Effector memory CD4-positive, alpha-beta T cell (primary cell): ENCODE measurements around the gene ZP2.

Experiments
- DNase-seq, 3 donors: peaks; one replicate each; pipeline ENCODE4 v3.0.0-alpha.2; 2020
- H3K27ac ChIP-seq: 2 replicates; pipeline ENCODE4 v1.7.0; 2013; ENCODE audit warnings: mild to moderate bottlenecking, low read length, moderate library complexity; ENCODE audit not compliant: insufficient read depth, poor library complexity, severe bottlenecking
- H3K27me3 ChIP-seq: replicated peaks from 2 replicates; pipeline ENCODE4 v1.7.0; 2013; ENCODE audit warnings: mild to moderate bottlenecking, low read length; ENCODE audit not compliant: insufficient read depth, control insufficient read depth, poor library complexity, severe bottlenecking
- H3K36me3 ChIP-seq: 2 replicates; pipeline ENCODE4 v1.7.0; 2013; ENCODE audit warnings: mild to moderate bottlenecking, low read length, moderate library complexity; ENCODE audit not compliant: control insufficient read depth, insufficient read depth
- H3K4me1 ChIP-seq: 2 replicates; pipeline ENCODE4 v1.7.0; 2013; ENCODE audit warnings: low read length, mild to moderate bottlenecking; ENCODE audit not compliant: control insufficient read depth, insufficient read depth, poor library complexity, severe bottlenecking
- H3K4me3 ChIP-seq: 2 replicates; pipeline ENCODE4 v1.7.0; 2013; ENCODE audit warnings: low read length, low read depth, mild to moderate bottlenecking; ENCODE audit not compliant: insufficient read depth, poor library complexity, severe bottlenecking
- H3K9me3 ChIP-seq: 2 replicates; pipeline ENCODE4 v1.7.0; 2013; ENCODE audit warnings: mild to moderate bottlenecking, low read length, moderate library complexity; ENCODE audit not compliant: control insufficient read depth

ZP2 gene

DNA sequence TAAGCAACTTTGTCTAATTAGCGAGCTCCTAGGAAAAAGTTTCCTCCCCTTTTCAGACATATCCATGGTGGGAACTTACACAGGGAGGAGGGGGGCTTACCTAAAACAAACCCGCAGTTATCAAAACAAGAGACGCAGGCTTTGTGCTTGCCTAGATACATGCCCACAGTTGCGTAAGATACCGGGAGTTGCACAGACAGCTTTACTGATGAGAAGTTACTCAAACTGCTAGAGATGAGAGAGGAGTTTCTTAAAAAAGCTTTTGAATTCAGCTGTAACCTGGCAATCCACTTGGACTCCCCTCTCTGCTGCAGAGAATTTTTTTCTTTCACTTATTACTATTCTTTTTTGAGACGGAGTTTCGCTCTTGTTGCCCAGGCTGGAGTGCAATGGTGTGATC is 6.8 kb upstream of the ZP2 start:
- Histone ChIP-seq H3K27ac (no peak overlapping the region), H3K27me3 (peaks cover 7% of the 10 kb centered on the region)

DNA sequence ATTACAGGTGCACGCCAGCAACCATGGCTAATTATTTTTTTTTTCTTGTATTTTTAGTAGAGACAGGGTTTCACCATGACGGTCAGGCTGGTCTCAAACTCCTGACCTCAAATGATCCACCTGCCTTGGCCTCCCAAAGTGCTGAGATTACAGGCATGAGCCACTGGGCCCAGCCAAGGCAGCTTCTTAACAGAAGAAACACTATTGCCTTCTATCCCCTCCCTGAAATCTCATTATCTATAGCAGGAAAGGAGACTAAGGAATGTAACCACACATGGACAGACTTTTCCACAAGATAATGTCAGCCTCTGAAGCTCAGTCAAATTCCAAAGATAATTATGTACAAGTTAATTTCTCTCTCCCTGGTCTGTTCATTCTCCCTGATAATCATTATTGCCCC is 5.7 kb upstream of the ZP2 start:
- Histone ChIP-seq H3K4me3 (no peak overlapping the region), H3K27ac (no peak overlapping the region), H3K36me3 (no peaks in the 10 kb centered on the region), H3K9me3 (no peaks in the 10 kb centered on the region), H3K4me1 (no peaks in the 10 kb centered on the region), H3K27me3 (peaks cover 7% of the 10 kb centered on the region)
- no peak for DNase-seq

More for the DNA sequence above, 6.8 kb upstream of the ZP2 start:
- Histone ChIP-seq H3K4me1 (no peaks in the 10 kb centered on the region), H3K36me3 (no peaks in the 10 kb centered on the region), H3K9me3 (no peaks in the 10 kb centered on the region), H3K4me3 (no peak overlapping the region)
- DNase-seq: no peak

DNA sequence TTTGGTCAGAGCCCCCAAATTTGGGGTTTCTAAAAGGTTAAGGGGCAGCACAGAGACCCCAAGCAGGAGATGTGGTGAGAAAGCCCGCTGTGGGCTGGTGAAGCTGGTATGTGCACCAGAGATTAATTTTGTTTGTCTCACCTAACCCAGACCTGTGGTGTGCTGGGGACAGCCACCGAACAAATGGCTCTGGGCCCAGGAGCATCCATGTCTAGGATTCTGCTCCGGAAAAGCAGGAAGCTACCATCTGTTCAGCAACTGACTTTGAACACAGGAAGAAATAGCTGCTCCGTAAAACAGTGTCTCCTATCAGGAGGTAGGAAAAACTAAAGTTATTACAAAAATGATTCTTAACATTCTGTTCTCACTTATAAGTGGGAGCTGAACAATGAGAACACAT is 2.7 kb upstream of the ZP2 start:
- H3K27me3 ChIP-seq: no peaks in the 10 kb centered on the region

DNA sequence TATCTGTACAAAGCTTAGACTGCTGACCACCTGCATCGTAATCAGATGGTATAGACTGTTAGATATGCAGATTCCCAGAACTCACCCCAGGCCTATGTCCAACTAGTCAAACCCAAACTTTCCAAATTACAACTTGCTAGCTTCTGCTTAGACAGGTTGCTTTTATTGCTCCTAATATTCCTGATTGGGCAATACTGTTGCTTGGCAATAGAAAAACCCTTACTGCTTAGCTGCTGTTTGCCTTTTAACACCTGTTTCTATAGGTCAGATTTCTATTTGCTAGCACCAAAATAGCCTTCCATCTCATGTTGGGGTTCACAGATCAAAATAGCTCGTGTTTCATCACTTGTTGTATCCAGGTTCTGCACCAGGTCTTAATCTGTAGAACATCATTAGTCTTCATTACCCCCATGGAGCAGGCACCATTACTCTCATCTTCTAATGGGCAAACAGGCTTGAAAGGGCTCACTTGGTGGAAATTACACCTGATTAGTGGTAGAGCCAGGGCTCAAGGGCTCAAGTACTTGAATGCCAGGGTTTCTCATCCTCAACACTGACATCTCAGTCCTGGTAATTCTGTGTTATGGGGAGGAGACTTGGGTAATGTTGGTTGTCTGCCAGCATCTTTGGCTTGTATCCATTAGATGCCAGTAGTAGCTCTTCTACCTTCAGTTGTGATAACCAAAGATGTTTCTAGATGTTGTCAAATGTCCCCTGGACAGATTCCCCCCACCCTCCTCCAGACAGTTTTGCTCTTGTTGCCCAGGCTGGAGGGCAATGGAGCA is 2.7 kb downstream of the ZP2 start:
- Histone ChIP-seq H3K4me1 (no peaks in the 10 kb centered on the region), H3K27me3 (no peaks in the 10 kb centered on the region), H3K9me3 (no peaks in the 10 kb centered on the region), H3K36me3 (no peaks in the 10 kb centered on the region), H3K27ac (no peak overlapping the region), H3K4me3 (no peak overlapping the region)
- no peak for DNase-seq

More for the DNA sequence above, 2.7 kb upstream of the ZP2 start:
- Histone ChIP-seq H3K4me1 (no peaks in the 10 kb centered on the region), H3K9me3 (no peaks in the 10 kb centered on the region), H3K27ac (no peak overlapping the region), H3K4me3 (no peak overlapping the region), H3K36me3 (no peaks in the 10 kb centered on the region)
- DNase-seq: no peak

DNA sequence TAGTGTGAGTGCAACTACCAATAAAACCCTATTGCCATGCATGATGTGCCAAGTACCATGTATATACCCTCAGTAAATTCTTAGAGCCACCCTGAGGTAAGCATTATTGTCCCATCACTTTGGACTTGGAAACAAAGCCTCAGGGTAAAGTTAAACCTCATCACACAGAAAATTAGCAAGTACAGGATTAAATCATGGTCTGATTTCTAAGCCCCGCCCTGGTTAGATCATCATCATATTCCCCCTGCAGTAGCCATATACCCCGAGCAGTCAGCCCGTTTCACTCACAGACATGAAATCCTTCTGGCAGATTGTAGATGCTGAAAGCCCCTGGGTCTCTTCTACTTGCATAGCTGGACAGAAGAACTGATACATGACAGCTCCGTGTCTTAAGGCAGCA is 4.8 kb downstream of the ZP2 start:
- no peaks in the 10 kb centered on the region for H3K9me3 ChIP-seq
- H3K4me3 ChIP-seq: no peak overlapping the region
- no peaks in the 10 kb centered on the region for H3K27me3 ChIP-seq
- DNase-seq: no peak
- no peaks in the 10 kb centered on the region for H3K4me1 ChIP-seq
- no peaks in the 10 kb centered on the region for H3K36me3 ChIP-seq
- H3K27ac ChIP-seq: no peak overlapping the region

DNA sequence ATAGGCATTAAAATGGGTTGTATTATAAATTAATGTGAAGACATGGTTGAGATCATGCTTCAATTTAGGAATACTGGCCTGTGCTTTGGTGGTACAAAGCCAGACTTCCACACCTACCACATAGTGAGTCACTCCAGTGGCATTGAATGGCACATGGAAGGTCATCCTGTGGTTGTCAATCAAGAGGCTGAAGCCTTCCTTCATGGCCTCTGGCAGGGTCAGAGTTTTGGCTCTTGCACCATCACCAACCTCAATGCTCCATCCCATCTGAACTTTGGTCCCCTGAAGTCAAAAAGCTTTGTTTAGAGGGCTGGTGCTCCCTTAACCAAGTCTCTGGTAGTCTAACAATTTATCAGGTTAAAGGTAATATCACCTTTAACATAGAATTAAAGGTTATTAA is 6.1 kb downstream of the ZP2 start:
- DNase-seq: no peak
- Histone ChIP-seq H3K9me3 (no peaks in the 10 kb centered on the region), H3K27ac (no peak overlapping the region), H3K27me3 (no peaks in the 10 kb centered on the region), H3K4me1 (no peaks in the 10 kb centered on the region), H3K36me3 (no peaks in the 10 kb centered on the region), H3K4me3 (no peak overlapping the region)

DNA sequence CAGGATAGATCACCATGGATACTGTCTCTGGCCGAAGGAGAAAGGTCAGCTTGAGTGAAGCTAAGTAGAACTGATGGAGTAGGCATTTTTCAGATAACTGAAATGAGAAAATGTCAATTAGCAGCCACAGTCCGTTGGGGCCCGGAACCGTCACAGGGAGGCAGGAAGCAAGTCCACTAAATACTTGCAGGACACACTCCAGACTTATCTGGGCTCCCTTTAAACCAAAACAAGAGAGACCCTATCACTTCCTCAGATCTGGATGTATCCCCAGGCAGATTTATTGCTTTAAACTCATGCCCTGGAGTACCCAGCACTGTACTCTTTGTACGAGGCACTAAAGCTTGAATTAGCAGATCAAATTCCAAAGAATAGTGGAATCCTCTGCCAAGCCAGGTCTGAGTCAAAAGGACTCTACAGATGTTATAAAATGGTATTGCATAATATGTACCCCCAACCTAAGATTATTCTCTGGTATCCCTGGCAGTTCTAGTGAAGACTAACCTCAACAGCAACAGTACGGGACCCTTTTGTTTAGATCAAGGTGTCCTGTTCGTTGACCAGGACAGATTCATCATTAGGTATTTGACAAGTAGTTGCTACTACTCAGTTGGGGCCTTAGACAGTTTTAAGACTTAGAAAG is 8.1 kb downstream of the ZP2 start:
- Histone ChIP-seq H3K36me3 (no peaks in the 10 kb centered on the region), H3K27me3 (no peaks in the 10 kb centered on the region), H3K4me1 (no peaks in the 10 kb centered on the region), H3K27ac (no peak overlapping the region), H3K9me3 (no peaks in the 10 kb centered on the region), H3K4me3 (no peak overlapping the region)
- no peak for DNase-seq

DNA sequence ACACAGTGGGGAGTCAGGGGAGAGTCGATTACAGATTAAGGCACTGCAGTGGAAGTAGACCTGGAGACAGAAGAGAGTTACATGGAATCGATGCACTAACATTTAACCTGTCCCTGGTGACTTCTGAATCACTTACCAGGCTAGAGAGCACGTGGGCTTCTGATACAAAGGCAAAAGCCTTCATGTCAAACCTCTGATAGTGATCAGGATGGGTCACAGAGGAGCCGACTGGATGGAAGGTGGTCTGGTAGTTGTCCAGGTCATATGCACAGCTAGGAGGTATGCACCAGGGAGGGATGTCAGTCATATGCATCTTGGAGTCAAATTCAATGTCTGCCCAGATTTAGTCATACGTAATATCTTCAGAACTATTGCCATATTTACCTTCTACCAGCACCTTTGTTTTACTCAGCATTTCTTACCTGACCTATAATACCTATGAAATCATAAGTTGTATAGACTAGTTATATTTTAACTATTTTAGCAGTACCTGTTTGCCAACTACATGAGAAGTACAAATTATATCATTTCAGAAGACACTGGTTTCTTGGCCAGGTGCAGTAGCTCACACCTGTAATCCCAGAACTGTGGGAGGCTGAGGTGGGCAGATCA is 11.7 kb downstream of the ZP2 start:
- H3K4me1 ChIP-seq: no peaks in the 10 kb centered on the region
- H3K27ac ChIP-seq: no peak overlapping the region
- H3K4me3 ChIP-seq: no peak overlapping the region
- no peaks in the 10 kb centered on the region for H3K9me3 ChIP-seq
- no peak for DNase-seq
- H3K36me3 ChIP-seq: no peaks in the 10 kb centered on the region
- no peaks in the 10 kb centered on the region for H3K27me3 ChIP-seq

DNA sequence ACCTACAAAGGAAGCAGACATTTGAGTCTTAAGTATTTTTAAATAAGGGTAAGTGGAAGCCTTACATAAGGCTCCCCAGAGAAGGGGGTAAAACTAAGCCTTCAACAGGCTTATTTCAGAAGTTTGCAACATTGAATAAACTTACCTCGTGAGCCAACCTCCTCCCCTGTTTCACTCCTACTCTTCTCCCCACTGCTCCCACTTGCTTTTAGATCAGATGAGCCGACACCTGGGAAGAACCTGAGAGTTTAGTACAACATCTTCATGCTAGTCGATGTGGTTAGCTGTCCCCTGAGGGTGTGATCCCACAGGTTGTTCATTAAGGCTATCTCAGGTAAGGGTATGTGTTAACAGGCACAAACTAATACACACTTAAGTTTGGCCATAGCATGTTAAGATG is 13.8 kb downstream of the ZP2 start:
- H3K36me3 ChIP-seq: no peaks in the 10 kb centered on the region
- no peaks in the 10 kb centered on the region for H3K4me1 ChIP-seq
- no peak for DNase-seq
- no peaks in the 10 kb centered on the region for H3K27me3 ChIP-seq
- no peaks in the 10 kb centered on the region for H3K9me3 ChIP-seq
- no peak overlapping the region for H3K4me3 ChIP-seq
- H3K27ac ChIP-seq: no peak overlapping the region

DNA sequence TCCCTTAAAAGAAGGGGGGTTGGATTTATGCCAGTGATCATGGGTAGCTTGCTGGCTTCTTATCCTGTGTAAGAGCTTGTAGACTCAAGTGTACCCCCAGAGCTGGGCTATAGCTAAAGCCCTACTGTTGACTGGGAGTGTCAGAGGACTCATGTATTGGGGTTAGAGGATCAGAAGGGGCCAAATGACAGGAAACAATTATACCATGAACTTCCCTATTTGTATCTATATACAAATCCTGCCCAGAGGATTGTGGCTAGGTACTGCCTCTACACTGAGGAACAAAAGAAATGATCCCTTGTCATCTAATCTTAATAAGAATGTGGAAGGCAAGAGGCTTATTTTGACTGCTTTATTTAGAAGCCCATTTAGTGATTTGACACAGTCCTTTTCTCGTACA is 14.3 kb downstream of the ZP2 start:
- Histone ChIP-seq H3K36me3 (no peaks in the 10 kb centered on the region), H3K9me3 (no peaks in the 10 kb centered on the region), H3K4me1 (no peaks in the 10 kb centered on the region), H3K27ac (no peak overlapping the region), H3K27me3 (no peaks in the 10 kb centered on the region), H3K4me3 (no peak overlapping the region)
- no peak for DNase-seq
